Mononuclear cell (primary cell): ENCODE data around the gene IGSF9. TPM values are rescaled to one million over a fixed set of nuclear protein-coding genes. Genes with fewer than 3 reads are reported as not detected.

Source experiments
- H3K27me3 ChIP-seq: 2 replicates; pipeline ENCODE4 v1.6.0; 2011; ENCODE audit warnings: low read length, control low read depth; ENCODE audit not compliant: insufficient read depth
- H3K4me1 ChIP-seq: 2 replicates; pipeline ENCODE4 v1.5.1; 2011; ENCODE audit warnings: mild to moderate bottlenecking, low read length, control low read depth; ENCODE audit not compliant: insufficient read depth
- H3K4me3 ChIP-seq: 2 replicates; pipeline ENCODE4 v1.5.1; 2011; ENCODE audit warnings: mild to moderate bottlenecking, low read length, moderate library complexity
- H3K9me3 ChIP-seq: 2 replicates; pipeline ENCODE4 v1.5.1; 2011; ENCODE audit warnings: low read depth, mild to moderate bottlenecking, control low read depth, low read length
- total RNA-seq: library from RNA; depleted of rRNA; stranded (reverse); fragments of >200 nt; gene quantifications from one replicate; pipeline ENCODE4 v1.2.3, GENCODE V29; 2012

The IGSF9 gene
- total RNA-seq, 1 donor, result not detected

GRCh38 chr1:159958719-159959380 lies 13.4 kb upstream of the IGSF9 start:
- no peaks in the 10 kb centered on the region for H3K27me3 ChIP-seq
- H3K9me3 ChIP-seq, result no peaks in the 10 kb centered on the region
- no peak overlapping the region for H3K4me3 ChIP-seq
- peaks cover 2% of the 10 kb centered on the region for H3K4me1 ChIP-seq

GRCh38 chr1:159957824-159958268 lies 12.4 kb upstream of the IGSF9 start:
- H3K4me1 ChIP-seq, result peaks cover 4% of the 10 kb centered on the region
- H3K4me3 ChIP-seq, result no peak overlapping the region
- no peaks in the 10 kb centered on the region for H3K9me3 ChIP-seq
- H3K27me3 ChIP-seq, result peaks cover 3% of the 10 kb centered on the region

- H3K27me3 ChIP-seq, result peaks cover 3% of the 10 kb centered on the region
- H3K9me3 ChIP-seq, result no peaks in the 10 kb centered on the region
- no peak overlapping the region for H3K4me3 ChIP-seq
- peaks cover 4% of the 10 kb centered on the region for H3K4me1 ChIP-seq
These were observed 10.0 kb upstream of the IGSF9 start for GRCh38 chr1:159955456-159955855.

GRCh38 chr1:159953536-159954515 lies 8.4 kb upstream of the IGSF9 start, which contains the start of gene SLAMF9:
TSS of gene SLAMF9 (minus strand) at chr1:159954237. CDS start at chr1:159954137, 100 bp downstream.
- no peaks in the 10 kb centered on the region for H3K9me3 ChIP-seq
- peaks cover 4% of the 10 kb centered on the region for H3K4me1 ChIP-seq
- peaks cover 3% of the 10 kb centered on the region for H3K27me3 ChIP-seq
- no peak within 1 kb of the TSS for H3K4me3 ChIP-seq

GRCh38 chr1:159952932-159953331 lies 7.5 kb upstream of the IGSF9 start:
- Histone ChIP-seq H3K9me3 (no peaks in the 10 kb centered on the region), H3K4me3 (no peak overlapping the region), H3K4me1 (peaks cover 4% of the 10 kb centered on the region), H3K27me3 (peaks cover 3% of the 10 kb centered on the region)

- Histone ChIP-seq H3K4me3 (no peak overlapping the region), H3K9me3 (no peaks in the 10 kb centered on the region), H3K27me3 (peaks cover 6% of the 10 kb centered on the region), H3K4me1 (peaks cover 4% of the 10 kb centered on the region)
These were observed 6.1 kb upstream of the IGSF9 start for GRCh38 chr1:159951551-159951950.

GRCh38 chr1:159951016-159951415 lies 5.6 kb upstream of the IGSF9 start:
- H3K27me3 ChIP-seq, result peaks cover 11% of the 10 kb centered on the region
- H3K4me1 ChIP-seq, result peaks cover 4% of the 10 kb centered on the region
- no peak overlapping the region for H3K4me3 ChIP-seq
- no peaks in the 10 kb centered on the region for H3K9me3 ChIP-seq

- peaks cover 12% of the 10 kb centered on the region for H3K4me1 ChIP-seq
- H3K9me3 ChIP-seq, result no peaks in the 10 kb centered on the region
- H3K27me3 ChIP-seq, result peaks cover 20% of the 10 kb centered on the region
- no peak overlapping the region for H3K4me3 ChIP-seq
These were observed 4.6 kb upstream of the IGSF9 start for GRCh38 chr1:159949981-159950381.

GRCh38 chr1:159949123-159949522 lies 3.7 kb upstream of the IGSF9 start:
- H3K27me3 ChIP-seq, result peaks cover 29% of the 10 kb centered on the region

GRCh38 chr1:159947942-159948341 lies 2.5 kb upstream of the IGSF9 start:
- Histone ChIP-seq H3K27me3 (peaks cover 30% of the 10 kb centered on the region), H3K4me1 (peaks cover 10% of the 10 kb centered on the region), H3K9me3 (no peaks in the 10 kb centered on the region)

More at GRCh38 chr1:159949123-159949522, 3.7 kb upstream of the IGSF9 start:
- H3K4me3 ChIP-seq, result no peak overlapping the region
- H3K4me1 ChIP-seq, result peaks cover 13% of the 10 kb centered on the region
- H3K9me3 ChIP-seq, result no peaks in the 10 kb centered on the region

GRCh38 chr1:159946242-159947187 lies 1.1 kb upstream of the IGSF9 start:
- Histone ChIP-seq H3K27me3 (peaks cover 30% of the 10 kb centered on the region), H3K4me3 (no peak overlapping the region), H3K4me1 (peaks cover 10% of the 10 kb centered on the region), H3K9me3 (no peaks in the 10 kb centered on the region)

More at GRCh38 chr1:159947942-159948341, 2.5 kb upstream of the IGSF9 start:
- no peak overlapping the region for H3K4me3 ChIP-seq

- Histone ChIP-seq H3K9me3 (no peaks in the 10 kb centered on the region), H3K4me1 (peaks cover 10% of the 10 kb centered on the region), H3K27me3 (peaks cover 30% of the 10 kb centered on the region), H3K4me3 (no peak overlapping the region)
These were observed 574 bp downstream of the IGSF9 start for GRCh38 chr1:159944623-159945455.

- Histone ChIP-seq H3K4me1 (peaks cover 10% of the 10 kb centered on the region), H3K4me3 (no peak overlapping the region), H3K9me3 (no peaks in the 10 kb centered on the region), H3K27me3 (peaks cover 30% of the 10 kb centered on the region)
These were observed 1.3 kb downstream of the IGSF9 start for GRCh38 chr1:159943908-159944622.
